Stomach smooth muscle (tissue), 2 donors: ENCODE data around the gene CCNH.

Source experiments
- H3K27ac ChIP-seq: one replicate; pipeline ENCODE4 v1.7.0; 2013; ENCODE audit warnings: mild to moderate bottlenecking, low read length, inconsistent platforms
- H3K27me3 ChIP-seq, 2 donors: one replicate each; pipeline ENCODE4 v1.7.0; 2013; ENCODE audit warnings: low read length in 2 of 2; ENCODE audit not compliant: insufficient read depth in 2 of 2, control insufficient read depth in 1 of 2
- H3K36me3 ChIP-seq, 2 donors: one replicate each; pipeline ENCODE4 v1.7.0; 2013; ENCODE audit warnings: low read length in 2 of 2; ENCODE audit not compliant: control insufficient read depth in 2 of 2, insufficient read depth in 2 of 2
- H3K4me1 ChIP-seq: one replicate; pipeline ENCODE4 v1.7.0; 2013; ENCODE audit warnings: low read length; ENCODE audit not compliant: control insufficient read depth, insufficient read depth
- H3K4me3 ChIP-seq, 2 donors: one replicate each; pipeline ENCODE4 v1.7.0; 2013; ENCODE audit warnings: low read length in 2 of 2
- H3K9ac ChIP-seq, 2 donors: one replicate each; pipeline ENCODE4 v1.7.0; 2013; ENCODE audit warnings: low read length in 2 of 2, mild to moderate bottlenecking in 1 of 2
- H3K9me3 ChIP-seq, 2 donors: one replicate each; pipeline ENCODE4 v1.7.0; 2013; ENCODE audit warnings: low read length in 2 of 2; ENCODE audit not compliant: control insufficient read depth in 2 of 2
- donor health status: healthy.
- donor health status: Pancreatic carcinoma.

Gene CCNH

GRCh38 chr5:87412630-87413342, at the start of gene CCNH:
Gene CCNH (minus strand): TSS chr5:87412930. CDS start chr5:87412794, 136 bp downstream.
- no peaks in the 10 kb centered on the region for H3K27me3 ChIP-seq
- peak within 1 kb of the TSS; percentile 94 to 96 for H3K4me3 ChIP-seq
- peaks cover 3 to 20% of the 10 kb centered on the region in 2 donors for H3K36me3 ChIP-seq
- no peaks in the 10 kb centered on the region for H3K4me1 ChIP-seq
- peak within 1 kb of the TSS; percentile 98 for H3K27ac ChIP-seq
- peak within 1 kb of the TSS; percentile 92 to 99 for H3K9ac ChIP-seq
- H3K9me3 ChIP-seq: no peaks in the 10 kb centered on the region

- Histone ChIP-seq H3K27ac (no peak overlapping the region), H3K4me1 (no peaks in the 10 kb centered on the region), H3K36me3 (no peaks in the 10 kb centered on the region), H3K27me3 (no peaks in the 10 kb centered on the region), H3K4me3 (no peak overlapping the region), H3K9me3 (no peaks in the 10 kb centered on the region), H3K9ac (no peak overlapping the region)
Observed at GRCh38 chr5:87457706-87458105, 45.0 kb upstream of the CCNH start.

- H3K27me3 ChIP-seq: no peaks in the 10 kb centered on the region
- no peaks in the 10 kb centered on the region for H3K36me3 ChIP-seq
- no peak overlapping the region for H3K27ac ChIP-seq
- H3K9me3 ChIP-seq: no peaks in the 10 kb centered on the region
- H3K9ac ChIP-seq: no peak overlapping the region
- H3K4me1 ChIP-seq: no peaks in the 10 kb centered on the region
- no peak overlapping the region for H3K4me3 ChIP-seq
Observed at GRCh38 chr5:87453801-87454200, 41.1 kb upstream of the CCNH start.

GRCh38 chr5:87452837-87453236, 40.1 kb upstream of the CCNH start:
- Histone ChIP-seq H3K4me1 (no peaks in the 10 kb centered on the region), H3K27me3 (no peaks in the 10 kb centered on the region), H3K9ac (no peak overlapping the region), H3K27ac (no peak overlapping the region), H3K36me3 (no peaks in the 10 kb centered on the region), H3K4me3 (no peak overlapping the region), H3K9me3 (no peaks in the 10 kb centered on the region)

- Histone ChIP-seq H3K4me1 (no peaks in the 10 kb centered on the region), H3K36me3 (no peaks in the 10 kb centered on the region), H3K9ac (no peak overlapping the region), H3K27ac (no peak overlapping the region), H3K4me3 (no peak overlapping the region), H3K27me3 (no peaks in the 10 kb centered on the region), H3K9me3 (no peaks in the 10 kb centered on the region)
Observed at GRCh38 chr5:87442419-87442818, 29.7 kb upstream of the CCNH start.

GRCh38 chr5:87438231-87438630, 25.5 kb upstream of the CCNH start:
- Histone ChIP-seq H3K4me3 (no peak overlapping the region), H3K9me3 (no peaks in the 10 kb centered on the region), H3K36me3 (no peaks in the 10 kb centered on the region), H3K27me3 (no peaks in the 10 kb centered on the region), H3K27ac (no peak overlapping the region), H3K9ac (no peak overlapping the region), H3K4me1 (no peaks in the 10 kb centered on the region)

- Histone ChIP-seq H3K4me3 (no peak overlapping the region), H3K27me3 (no peaks in the 10 kb centered on the region), H3K27ac (no peak overlapping the region), H3K36me3 (no peaks in the 10 kb centered on the region), H3K9ac (no peak overlapping the region), H3K9me3 (no peaks in the 10 kb centered on the region), H3K4me1 (no peaks in the 10 kb centered on the region)
Observed at GRCh38 chr5:87437724-87438123, 25.0 kb upstream of the CCNH start.

- no peak overlapping the region for H3K9ac ChIP-seq
- H3K27ac ChIP-seq: no peak overlapping the region
- no peak overlapping the region for H3K4me3 ChIP-seq
- no peaks in the 10 kb centered on the region for H3K9me3 ChIP-seq
- H3K4me1 ChIP-seq: no peaks in the 10 kb centered on the region
- no peaks in the 10 kb centered on the region for H3K36me3 ChIP-seq
- H3K27me3 ChIP-seq: no peaks in the 10 kb centered on the region
Observed at GRCh38 chr5:87435144-87435694, 22.5 kb upstream of the CCNH start.

- Histone ChIP-seq H3K36me3 (no peaks in the 10 kb centered on the region), H3K4me3 (no peak overlapping the region), H3K9ac (no peak overlapping the region), H3K9me3 (no peaks in the 10 kb centered on the region), H3K4me1 (no peaks in the 10 kb centered on the region), H3K27ac (no peak overlapping the region), H3K27me3 (no peaks in the 10 kb centered on the region)
Observed at GRCh38 chr5:87434461-87434860, 21.7 kb upstream of the CCNH start.

GRCh38 chr5:87433945-87434344, 21.2 kb upstream of the CCNH start:
- Histone ChIP-seq H3K9ac (no peak overlapping the region), H3K4me1 (no peaks in the 10 kb centered on the region), H3K36me3 (no peaks in the 10 kb centered on the region), H3K4me3 (no peak overlapping the region), H3K27me3 (no peaks in the 10 kb centered on the region), H3K9me3 (no peaks in the 10 kb centered on the region), H3K27ac (no peak overlapping the region)

GRCh38 chr5:87432460-87432859, 19.7 kb upstream of the CCNH start:
- Histone ChIP-seq H3K27me3 (no peaks in the 10 kb centered on the region), H3K9ac (no peak overlapping the region), H3K4me3 (no peak overlapping the region), H3K36me3 (no peaks in the 10 kb centered on the region), H3K4me1 (no peaks in the 10 kb centered on the region), H3K9me3 (no peaks in the 10 kb centered on the region), H3K27ac (no peak overlapping the region)
